ENCODE data around the gene CYP2R1. TPM values are rescaled to one million over a fixed set of nuclear protein-coding genes. Genes with fewer than 3 reads are reported as not detected.

Gene CYP2R1
- polyA plus RNA-seq, 1 donor from 2014 or later, result 67.0 TPM

DNA sequence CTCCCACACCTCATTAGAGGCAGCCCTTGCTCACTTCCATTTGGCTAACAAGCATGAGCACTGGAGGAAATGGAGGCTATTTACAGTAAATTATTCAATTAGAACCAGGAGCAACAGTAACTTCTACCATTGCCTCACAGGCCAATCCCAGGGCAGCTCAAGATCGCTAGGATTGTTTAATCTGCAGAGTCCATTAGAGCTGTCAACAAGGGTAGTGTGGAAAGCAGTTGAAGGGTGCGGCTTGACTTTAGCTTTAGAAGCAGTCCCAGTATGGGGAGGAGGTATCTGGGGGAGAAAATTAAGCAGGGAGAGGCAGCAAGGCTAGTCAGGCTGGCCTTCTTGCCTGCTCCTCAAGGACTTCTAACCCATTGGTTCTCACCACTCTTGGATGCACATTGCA is 38.3 kb upstream of the CYP2R1 start:
- TF ChIP-seq EP300 (conservative IDR thresholded peaks at IDR 0.05; ENCODE audit: poor library complexity, severe bottlenecking) (no peak), SMC3 (conservative IDR thresholded peaks at IDR 0.05; ENCODE audit: poor library complexity) (no peak)
- TF ChIP-seq, protein P1, sequence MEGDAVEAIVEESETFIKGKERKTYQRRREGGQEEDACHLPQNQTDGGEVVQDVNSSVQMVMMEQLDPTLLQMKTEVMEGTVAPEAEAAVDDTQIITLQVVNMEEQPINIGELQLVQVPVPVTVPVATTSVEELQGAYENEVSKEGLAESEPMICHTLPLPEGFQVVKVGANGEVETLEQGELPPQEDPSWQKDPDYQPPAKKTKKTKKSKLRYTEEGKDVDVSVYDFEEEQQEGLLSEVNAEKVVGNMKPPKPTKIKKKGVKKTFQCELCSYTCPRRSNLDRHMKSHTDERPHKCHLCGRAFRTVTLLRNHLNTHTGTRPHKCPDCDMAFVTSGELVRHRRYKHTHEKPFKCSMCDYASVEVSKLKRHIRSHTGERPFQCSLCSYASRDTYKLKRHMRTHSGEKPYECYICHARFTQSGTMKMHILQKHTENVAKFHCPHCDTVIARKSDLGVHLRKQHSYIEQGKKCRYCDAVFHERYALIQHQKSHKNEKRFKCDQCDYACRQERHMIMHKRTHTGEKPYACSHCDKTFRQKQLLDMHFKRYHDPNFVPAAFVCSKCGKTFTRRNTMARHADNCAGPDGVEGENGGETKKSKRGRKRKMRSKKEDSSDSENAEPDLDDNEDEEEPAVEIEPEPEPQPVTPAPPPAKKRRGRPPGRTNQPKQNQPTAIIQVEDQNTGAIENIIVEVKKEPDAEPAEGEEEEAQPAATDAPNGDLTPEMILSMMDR (IDR thresholded peaks at IDR 0.05; ENCODE audit: poor library complexity, severe bottlenecking), result no peak
- no peak overlapping the region for H3K4me3 ChIP-seq (ENCODE audit: low read length)
- H3K27me3 ChIP-seq (ENCODE audit: insufficient read depth, low read depth, low read length), result no peaks in the 10 kb centered on the region

DNA sequence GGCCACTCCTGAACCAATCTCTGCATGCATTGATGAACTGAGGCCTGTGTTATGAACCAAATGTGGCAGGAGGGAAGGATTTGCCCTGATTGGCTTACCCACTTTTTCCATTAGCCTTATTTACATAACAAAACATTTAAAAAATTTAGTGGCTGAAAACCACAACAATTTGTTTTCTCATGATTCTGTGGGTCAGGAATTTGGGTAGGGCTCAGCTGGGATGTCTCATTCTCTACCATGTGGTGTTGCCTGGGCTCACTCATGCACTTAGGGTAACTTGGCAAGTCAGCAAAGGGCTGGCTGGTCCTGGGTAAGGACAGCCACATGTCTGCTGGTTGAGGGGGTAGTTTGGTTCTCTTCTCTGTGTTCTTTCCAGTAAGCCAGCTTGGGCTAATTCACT is 35.1 kb upstream of the CYP2R1 start:
- Histone ChIP-seq H3K4me3 (ENCODE audit: low read length) (no peak overlapping the region), H3K4me2 (ENCODE audit: low read length) (no peak overlapping the region), H3K79me2 (replicated peaks; ENCODE audit: insufficient read depth, low read length) (no peaks in the 10 kb centered on the region), H3K9me2 (ENCODE audit: insufficient read depth, low read length) (no peaks in the 10 kb centered on the region), H3K27ac (ENCODE audit: low read length) (no peak overlapping the region), H3K36me3 (ENCODE audit: insufficient read depth, low read length) (no peaks in the 10 kb centered on the region), H3K27me3 (ENCODE audit: insufficient read depth, low read depth, low read length) (no peaks in the 10 kb centered on the region), H3K9me3 (ENCODE audit: low read length) (no peaks in the 10 kb centered on the region), H3F3A (ENCODE audit: insufficient read depth, low read length, poor library complexity, severe bottlenecking) (no peaks in the 10 kb centered on the region), H3K9ac (ENCODE audit: low read length) (no peak overlapping the region), H2AFZ (ENCODE audit: low read depth, low read length) (no peak overlapping the region), H4K20me1 (ENCODE audit: insufficient read depth) (no peaks in the 10 kb centered on the region)
- TF ChIP-seq, protein P2, sequence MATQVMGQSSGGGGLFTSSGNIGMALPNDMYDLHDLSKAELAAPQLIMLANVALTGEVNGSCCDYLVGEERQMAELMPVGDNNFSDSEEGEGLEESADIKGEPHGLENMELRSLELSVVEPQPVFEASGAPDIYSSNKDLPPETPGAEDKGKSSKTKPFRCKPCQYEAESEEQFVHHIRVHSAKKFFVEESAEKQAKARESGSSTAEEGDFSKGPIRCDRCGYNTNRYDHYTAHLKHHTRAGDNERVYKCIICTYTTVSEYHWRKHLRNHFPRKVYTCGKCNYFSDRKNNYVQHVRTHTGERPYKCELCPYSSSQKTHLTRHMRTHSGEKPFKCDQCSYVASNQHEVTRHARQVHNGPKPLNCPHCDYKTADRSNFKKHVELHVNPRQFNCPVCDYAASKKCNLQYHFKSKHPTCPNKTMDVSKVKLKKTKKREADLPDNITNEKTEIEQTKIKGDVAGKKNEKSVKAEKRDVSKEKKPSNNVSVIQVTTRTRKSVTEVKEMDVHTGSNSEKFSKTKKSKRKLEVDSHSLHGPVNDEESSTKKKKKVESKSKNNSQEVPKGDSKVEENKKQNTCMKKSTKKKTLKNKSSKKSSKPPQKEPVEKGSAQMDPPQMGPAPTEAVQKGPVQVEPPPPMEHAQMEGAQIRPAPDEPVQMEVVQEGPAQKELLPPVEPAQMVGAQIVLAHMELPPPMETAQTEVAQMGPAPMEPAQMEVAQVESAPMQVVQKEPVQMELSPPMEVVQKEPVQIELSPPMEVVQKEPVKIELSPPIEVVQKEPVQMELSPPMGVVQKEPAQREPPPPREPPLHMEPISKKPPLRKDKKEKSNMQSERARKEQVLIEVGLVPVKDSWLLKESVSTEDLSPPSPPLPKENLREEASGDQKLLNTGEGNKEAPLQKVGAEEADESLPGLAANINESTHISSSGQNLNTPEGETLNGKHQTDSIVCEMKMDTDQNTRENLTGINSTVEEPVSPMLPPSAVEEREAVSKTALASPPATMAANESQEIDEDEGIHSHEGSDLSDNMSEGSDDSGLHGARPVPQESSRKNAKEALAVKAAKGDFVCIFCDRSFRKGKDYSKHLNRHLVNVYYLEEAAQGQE (IDR thresholded peaks at IDR 0.05; ENCODE audit: borderline replicate concordance), result no peak
- no peak for TF ChIP-seq RAD21 (conservative IDR thresholded peaks at IDR 0.05)
- no peak for TF ChIP-seq SMC3 (conservative IDR thresholded peaks at IDR 0.05; ENCODE audit: poor library complexity)
- TF ChIP-seq TAF1 (IDR thresholded peaks at IDR 0.05; ENCODE audit: low read depth), result no peak
- TF ChIP-seq POLR2AphosphoS5 (IDR thresholded peaks at IDR 0.05), result no peak
- TF ChIP-seq, protein P1 (IDR thresholded peaks at IDR 0.05; ENCODE audit: poor library complexity, severe bottlenecking), result no peak
- no peak for TF ChIP-seq MXI1 (conservative IDR thresholded peaks at IDR 0.05; ENCODE audit: poor library complexity, severe bottlenecking)
- no peak for TF ChIP-seq EZH2 (IDR thresholded peaks at IDR 0.05; ENCODE audit: borderline replicate concordance, insufficient read depth, low read length, poor library complexity, severe bottlenecking)
- TF ChIP-seq EP300 (conservative IDR thresholded peaks at IDR 0.05; ENCODE audit: poor library complexity, severe bottlenecking), result no peak

More for the DNA sequence above, 38.3 kb upstream of the CYP2R1 start:
- no peaks in the 10 kb centered on the region for H3F3A ChIP-seq (ENCODE audit: insufficient read depth, low read length, poor library complexity, severe bottlenecking)
- no peaks in the 10 kb centered on the region for H3K9me2 ChIP-seq (ENCODE audit: insufficient read depth, low read length)
- no peaks in the 10 kb centered on the region for H3K79me2 ChIP-seq (replicated peaks; ENCODE audit: insufficient read depth, low read length)
- H3K9ac ChIP-seq (ENCODE audit: low read length), result no peak overlapping the region
- H4K20me1 ChIP-seq (ENCODE audit: insufficient read depth), result no peaks in the 10 kb centered on the region
- no peak overlapping the region for H3K27ac ChIP-seq (ENCODE audit: low read length)
- no peak overlapping the region for H3K4me2 ChIP-seq (ENCODE audit: low read length)
- H3K9me3 ChIP-seq (ENCODE audit: low read length), result no peaks in the 10 kb centered on the region
- H2AFZ ChIP-seq (ENCODE audit: low read depth, low read length), result no peak overlapping the region
- H3K36me3 ChIP-seq (ENCODE audit: insufficient read depth, low read length), result no peaks in the 10 kb centered on the region
